ENCODE results near the gene TRIB2. TPM values are rescaled to one million over a fixed set of nuclear protein-coding genes. Genes with fewer than 3 reads are reported as not detected.

TRIB2 gene
- total RNA-seq, 1 experiment from 2014 or later = 6.2 TPM

GRCh38 chr2:12732651-12733050, 15.9 kb downstream of the TRIB2 start:
- no peaks in the 10 kb centered on the region for H3K4me1 Mint-ChIP-seq (ENCODE audit: low read depth, unreplicated experiment)
- no peaks in the 10 kb centered on the region for H3K9me3 Mint-ChIP-seq (ENCODE audit: low read depth, unreplicated experiment)
- H3K27ac Mint-ChIP-seq (ENCODE audit: unreplicated experiment) = no peak overlapping the region
- no peak overlapping the region for H3K4me3 Mint-ChIP-seq (ENCODE audit: low read depth, unreplicated experiment)
- H3K27me3 Mint-ChIP-seq (ENCODE audit: unreplicated experiment) = no peaks in the 10 kb centered on the region
- H3K36me3 Mint-ChIP-seq (ENCODE audit: insufficient read depth, unreplicated experiment) = no peaks in the 10 kb centered on the region
- CTCF ChIA-PET = no interaction called here
- intact Hi-C loops (cut with micrococcal nuclease; ENCODE audit: unreplicated experiment) = no loop called here
- BruUV-seq (replicated peaks) = no TSS peak
- DNase-seq = no peak
- no peak for TF ChIP-seq CTCF (IDR thresholded peaks at IDR 0.05; ENCODE audit: unreplicated experiment)

GRCh38 chr2:12733846-12734245, 17.1 kb downstream of the TRIB2 start:
- Mint-ChIP-seq H3K9me3 (ENCODE audit: low read depth, unreplicated experiment) (no peaks in the 10 kb centered on the region), H3K36me3 (ENCODE audit: insufficient read depth, unreplicated experiment) (no peaks in the 10 kb centered on the region), H3K4me1 (ENCODE audit: low read depth, unreplicated experiment) (no peaks in the 10 kb centered on the region), H3K27me3 (ENCODE audit: unreplicated experiment) (no peaks in the 10 kb centered on the region), H3K4me3 (ENCODE audit: low read depth, unreplicated experiment) (no peak overlapping the region), H3K27ac (ENCODE audit: unreplicated experiment) (no peak overlapping the region)
- no TSS peak for BruUV-seq (replicated peaks)
- intact Hi-C loops (cut with micrococcal nuclease; ENCODE audit: unreplicated experiment) = no loop called here
- no peak for TF ChIP-seq CTCF (IDR thresholded peaks at IDR 0.05; ENCODE audit: unreplicated experiment)
- CTCF ChIA-PET = no interaction called here
- DNase-seq = no peak

DNA sequence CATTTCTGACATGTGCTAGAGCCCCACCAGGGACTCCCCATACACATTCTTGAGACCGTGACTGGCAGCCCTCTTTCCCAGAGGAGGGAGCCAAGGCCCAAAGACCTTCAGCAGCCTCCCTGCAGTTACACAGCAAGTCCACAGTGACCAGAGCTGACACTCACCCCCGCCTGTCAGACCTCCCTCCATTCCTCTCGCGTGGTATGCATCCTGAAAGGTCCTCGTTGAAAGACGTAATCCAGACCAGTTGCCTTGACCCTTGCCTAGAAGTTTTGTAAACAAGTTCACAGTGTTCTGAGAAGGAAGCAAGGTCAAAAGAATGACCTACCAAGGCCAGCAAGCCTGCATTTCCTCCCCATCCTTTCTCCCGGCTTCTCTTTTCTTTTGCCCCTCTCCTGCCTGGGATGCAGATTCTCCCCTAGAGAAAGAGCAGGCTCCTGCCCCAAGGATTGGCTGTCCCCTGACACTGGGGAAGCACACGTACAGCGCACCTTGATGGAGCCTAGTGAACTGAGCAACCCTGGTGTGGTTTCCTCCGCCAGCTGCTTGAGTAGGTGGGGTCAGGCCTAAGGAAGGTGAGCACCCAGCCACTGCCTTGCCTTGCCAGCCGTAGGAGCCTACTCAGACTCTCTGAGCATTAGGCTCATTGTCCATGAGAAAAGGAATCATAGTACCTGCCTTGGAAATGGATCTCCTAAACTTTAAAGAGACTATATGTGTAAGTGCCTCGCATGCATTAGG, 18.3 kb downstream of the TRIB2 start:
- Mint-ChIP-seq H3K27ac (ENCODE audit: unreplicated experiment) (no peak overlapping the region), H3K9me3 (ENCODE audit: low read depth, unreplicated experiment) (no peaks in the 10 kb centered on the region), H3K4me1 (ENCODE audit: low read depth, unreplicated experiment) (no peaks in the 10 kb centered on the region), H3K4me3 (ENCODE audit: low read depth, unreplicated experiment) (no peak overlapping the region), H3K27me3 (ENCODE audit: unreplicated experiment) (no peaks in the 10 kb centered on the region), H3K36me3 (ENCODE audit: insufficient read depth, unreplicated experiment) (no peaks in the 10 kb centered on the region)
- no peak for DNase-seq
- TF ChIP-seq CTCF (IDR thresholded peaks at IDR 0.05; ENCODE audit: unreplicated experiment) = no peak
- CTCF ChIA-PET = no interaction called here
- no TSS peak for BruUV-seq (replicated peaks)
- intact Hi-C loops (cut with micrococcal nuclease; ENCODE audit: unreplicated experiment) = no loop called here

DNA sequence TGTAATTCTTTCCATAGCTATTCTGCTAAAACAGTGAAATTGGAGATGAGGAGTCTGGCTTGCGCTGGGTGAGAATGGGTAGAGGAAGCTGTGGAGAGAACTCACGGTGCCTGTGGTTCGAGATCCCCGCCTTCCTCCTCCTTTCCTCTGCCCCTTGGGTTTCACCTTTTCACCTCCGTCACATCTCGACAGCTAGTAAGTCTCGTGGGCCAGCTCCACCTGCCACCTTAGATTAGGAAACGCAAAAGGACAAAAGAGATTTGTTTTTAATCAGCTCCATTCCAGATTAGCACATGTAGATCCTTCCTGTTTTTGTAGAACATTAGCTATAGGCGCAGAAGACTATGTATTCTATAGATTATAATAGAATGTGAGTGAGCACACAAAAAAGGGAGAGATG, 20.6 kb downstream of the TRIB2 start:
- no peak for TF ChIP-seq CTCF (IDR thresholded peaks at IDR 0.05; ENCODE audit: unreplicated experiment)
- Mint-ChIP-seq H3K4me1 (ENCODE audit: low read depth, unreplicated experiment) (no peaks in the 10 kb centered on the region), H3K9me3 (ENCODE audit: low read depth, unreplicated experiment) (no peaks in the 10 kb centered on the region), H3K36me3 (ENCODE audit: insufficient read depth, unreplicated experiment) (no peaks in the 10 kb centered on the region), H3K4me3 (ENCODE audit: low read depth, unreplicated experiment) (no peak overlapping the region), H3K27me3 (ENCODE audit: unreplicated experiment) (no peaks in the 10 kb centered on the region), H3K27ac (ENCODE audit: unreplicated experiment) (no peak overlapping the region)
- CTCF ChIA-PET = no interaction called here
- BruUV-seq (replicated peaks) = no TSS peak
- no peak for DNase-seq
- intact Hi-C loops (cut with micrococcal nuclease; ENCODE audit: unreplicated experiment) = no loop called here
